CD4-positive, alpha-beta T cell treated with Interleukin-10 for 1 hour (primary cell): ENCODE data around the gene CSHL1.
"Not testable (repeated sequence)": the region's sequence is repeated elsewhere in the genome, so short reads cannot be mapped to it uniquely, and the experiment has no call there.

Experiments
- DNase-seq: peaks from one replicate; pipeline ENCODE4 v3.0.0-alpha.2; 2020

Gene CSHL1

DNA sequence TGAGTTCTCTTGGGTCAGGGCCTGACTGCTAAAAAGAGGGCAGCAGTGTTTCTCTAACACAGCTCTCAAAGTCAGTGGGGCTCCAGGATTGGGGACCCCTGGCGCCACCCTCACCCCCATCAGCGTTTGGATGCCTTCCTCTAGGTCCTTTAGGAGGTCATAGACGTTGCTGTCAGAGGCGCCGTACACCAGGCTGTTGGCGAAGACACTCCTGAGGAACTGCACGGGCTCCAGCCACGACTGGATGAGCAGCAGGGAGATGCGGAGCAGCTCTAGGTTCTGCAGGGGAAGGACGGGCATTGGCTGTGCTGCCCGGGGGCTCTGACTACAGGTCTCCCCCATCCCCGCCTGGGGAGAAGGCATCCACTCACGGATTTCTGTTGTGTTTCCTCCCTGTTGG is 6.6 kb upstream of the CSHL1 start:
- no peak for DNase-seq

DNA sequence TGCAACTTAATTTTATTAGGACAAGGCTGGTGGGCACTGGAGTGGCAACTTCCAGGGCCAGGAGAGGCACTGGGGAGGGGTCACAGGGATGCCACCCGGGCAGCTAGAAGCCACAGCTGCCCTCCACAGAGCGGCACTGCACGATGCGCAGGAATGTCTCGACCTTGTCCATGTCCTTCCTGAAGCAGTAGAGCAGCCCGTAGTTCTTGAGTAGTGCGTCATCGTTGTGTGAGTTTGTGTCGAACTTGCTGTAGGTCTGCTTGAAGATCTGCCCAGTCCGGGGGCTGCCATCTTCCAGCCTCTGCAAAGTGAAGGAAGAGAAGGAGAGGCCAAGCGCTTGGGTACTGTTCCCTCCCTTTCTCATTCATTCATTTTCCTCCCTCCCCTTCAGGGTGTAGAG is 6.1 kb upstream of the CSHL1 start:
- DNase-seq = not testable (repeated sequence)

DNA sequence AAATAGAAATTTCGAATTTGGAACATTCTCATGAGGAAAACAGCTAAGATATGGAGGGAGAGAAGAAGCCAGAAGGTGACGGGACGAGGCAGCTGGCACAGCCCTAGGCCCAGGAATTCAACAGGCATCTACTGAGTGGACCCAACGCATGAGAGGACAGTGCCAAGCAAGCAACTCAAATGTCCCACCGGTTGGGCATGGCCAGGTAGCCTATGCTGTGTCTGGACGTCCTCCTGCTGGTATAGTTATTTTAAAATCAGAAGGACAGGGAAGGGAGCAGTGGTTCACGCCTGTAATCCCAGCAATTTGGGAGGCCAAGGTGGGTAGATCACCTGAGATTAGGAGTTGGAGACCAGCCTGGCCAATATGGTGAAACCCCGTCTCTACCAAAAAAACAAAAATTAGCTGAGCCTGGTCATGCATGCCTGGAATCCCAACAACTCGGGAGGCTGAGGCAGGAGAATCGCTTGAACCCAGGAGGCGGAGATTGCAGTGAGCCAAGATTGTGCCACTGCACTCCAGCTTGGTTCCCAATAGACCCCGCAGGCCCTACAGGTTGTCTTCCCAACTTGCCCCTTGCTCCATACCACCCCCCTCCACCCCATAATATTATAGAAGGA is 5.6 kb upstream of the CSHL1 start:
- no peak for DNase-seq

DNA sequence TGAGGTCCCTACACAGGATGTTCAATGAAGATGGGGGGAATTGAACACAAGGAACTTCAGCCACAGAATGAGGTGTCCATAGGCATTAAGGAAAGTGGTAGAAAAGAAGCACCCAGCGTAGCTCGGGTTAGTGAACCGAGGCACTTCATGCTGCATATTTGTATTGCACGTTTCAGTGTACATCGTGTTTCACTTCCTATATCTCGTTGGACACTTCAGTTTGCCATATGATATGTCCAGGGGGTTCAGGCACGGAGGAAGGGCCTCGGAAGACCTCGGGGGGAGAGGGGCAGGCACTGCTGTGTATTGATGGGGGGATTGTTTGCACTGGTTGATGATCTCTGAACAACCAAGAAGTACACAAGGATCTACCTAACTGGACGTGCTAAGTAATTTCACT is 4.7 kb upstream of the CSHL1 start:
- DNase-seq = not testable (repeated sequence)

DNA sequence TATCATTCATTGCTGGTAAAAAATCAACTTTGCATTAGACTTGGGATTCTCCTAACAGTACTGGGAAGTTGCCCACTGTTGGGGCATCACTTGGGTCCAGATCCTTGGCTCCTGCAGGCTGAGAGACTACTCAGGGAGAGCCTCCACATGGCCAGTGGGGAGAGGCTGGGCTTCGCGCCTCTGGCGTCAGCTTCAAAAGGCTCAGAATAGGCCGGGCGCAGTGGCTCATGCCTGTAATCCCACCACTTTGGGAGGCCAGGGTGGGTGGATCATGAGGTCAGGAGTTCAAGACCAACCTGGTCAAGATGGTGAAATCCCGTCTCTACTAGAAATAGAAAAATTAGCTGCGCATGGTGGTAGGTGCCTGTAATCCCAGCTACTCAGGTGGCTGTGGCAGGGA is 3.4 kb upstream of the CSHL1 start:
- no peak for DNase-seq

DNA sequence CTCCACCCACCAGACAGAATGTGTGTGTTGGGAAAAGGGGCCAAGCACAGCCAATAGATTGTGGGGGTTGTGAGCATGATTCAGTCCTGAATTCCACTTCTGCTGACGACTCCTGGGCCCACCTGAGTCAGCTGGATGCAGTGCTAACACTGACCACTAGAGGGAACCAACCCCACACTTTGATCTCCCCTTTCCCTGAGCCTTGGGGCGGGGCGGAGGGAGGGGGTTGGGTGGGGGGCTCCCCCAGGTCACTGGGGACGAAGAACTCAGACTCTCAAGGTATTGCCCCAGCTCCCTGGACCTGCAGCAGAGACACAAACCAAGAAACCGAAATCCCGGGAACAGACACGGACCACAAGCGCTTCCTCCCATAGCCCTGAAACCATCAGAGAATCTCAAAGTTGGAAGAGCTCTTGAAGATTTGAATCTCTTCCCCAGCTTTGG is 621 bp upstream of the CSHL1 start:
- peak; percentile 71 for DNase-seq

DNA sequence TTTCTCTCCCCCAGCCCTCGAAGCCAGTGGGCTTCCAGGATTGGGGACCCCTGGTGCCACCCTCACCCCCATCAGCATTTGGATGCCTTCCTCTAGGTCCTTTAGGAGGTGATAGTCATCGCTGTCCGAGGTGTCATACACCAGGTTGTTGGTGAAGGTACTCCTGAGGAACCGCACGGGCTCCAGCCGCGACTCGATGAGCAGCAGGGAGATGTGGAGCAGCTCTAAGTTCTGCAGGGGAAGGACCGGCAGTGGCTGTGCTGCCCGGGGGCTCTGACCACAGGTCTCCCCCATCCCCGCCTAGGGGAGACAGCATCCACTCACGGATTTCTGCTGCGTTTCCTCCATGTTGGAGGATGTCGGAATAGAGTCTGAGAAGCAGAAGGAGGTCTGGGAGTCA is 962 bp downstream of the CSHL1 start:
- DNase-seq = no peak

DNA sequence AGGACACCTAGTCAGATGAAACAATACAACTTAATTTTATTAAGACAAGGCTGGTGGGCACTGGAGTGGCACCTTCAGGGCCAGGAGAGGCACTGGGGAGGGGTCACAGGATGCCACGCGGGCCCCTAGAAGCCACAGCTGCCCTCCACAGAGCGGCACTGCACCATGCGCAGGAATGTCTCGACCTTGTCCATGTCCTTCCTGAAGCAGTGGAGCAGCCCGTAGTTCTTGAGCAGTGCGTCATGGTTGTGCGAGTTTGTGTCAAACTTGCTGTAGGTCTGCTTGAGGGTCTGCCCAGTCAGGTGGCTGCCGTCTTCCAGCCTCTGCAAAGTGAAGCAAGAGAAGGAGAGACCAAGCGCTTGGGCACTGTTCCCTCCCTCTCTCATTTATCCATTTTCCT is 1.5 kb downstream of the CSHL1 start:
- DNase-seq = not testable (repeated sequence)

DNA sequence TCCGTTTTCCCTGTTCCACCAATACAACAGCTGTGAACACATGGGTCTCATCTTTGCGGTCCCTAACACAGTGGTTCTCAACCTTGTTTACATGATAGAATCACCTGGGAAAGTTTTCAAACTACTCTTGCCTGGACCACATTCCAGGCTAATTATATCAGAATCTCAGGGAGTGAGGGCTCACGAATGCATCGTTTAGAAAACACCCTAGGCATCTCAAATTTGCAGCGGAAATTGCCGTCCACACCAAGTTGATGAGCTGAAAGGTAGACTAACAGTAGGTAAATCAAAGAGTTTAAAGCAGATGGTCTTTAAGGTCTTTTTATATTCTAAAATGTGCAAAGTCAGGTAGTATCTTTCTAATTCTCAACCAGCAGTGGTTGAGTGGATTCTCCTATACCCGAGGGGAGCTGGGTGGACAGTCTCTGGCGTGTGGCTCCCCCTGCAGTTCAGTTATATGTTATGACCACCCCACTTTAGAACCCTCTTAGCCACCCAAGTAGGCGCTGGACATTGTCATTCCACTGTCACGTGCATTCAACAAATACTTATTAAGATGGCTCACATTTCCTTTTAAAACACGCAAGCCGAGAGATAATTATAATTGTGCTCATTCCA is 3.8 kb downstream of the CSHL1 start:
- DNase-seq = peak; percentile 13

DNA sequence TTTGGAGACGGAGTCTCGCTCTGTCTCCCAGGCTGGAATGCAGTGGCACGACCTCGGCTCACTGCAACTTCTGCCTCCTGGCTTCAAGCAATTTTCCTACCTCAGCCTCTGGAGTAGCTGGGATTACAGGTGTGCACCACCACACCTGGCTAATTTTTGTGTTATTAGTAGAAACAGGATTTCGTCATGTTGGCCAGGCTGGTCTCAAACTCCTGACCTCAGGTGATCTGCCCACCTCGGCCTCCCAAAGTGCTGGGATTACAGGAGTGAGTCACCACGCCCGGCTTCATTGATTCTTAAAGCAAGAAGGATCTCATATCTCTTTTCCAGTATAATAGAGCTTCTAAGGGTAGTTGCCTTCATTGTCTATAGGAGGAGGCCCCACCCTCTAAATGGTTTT is 6.3 kb downstream of the CSHL1 start:
- not testable (repeated sequence) for DNase-seq

DNA sequence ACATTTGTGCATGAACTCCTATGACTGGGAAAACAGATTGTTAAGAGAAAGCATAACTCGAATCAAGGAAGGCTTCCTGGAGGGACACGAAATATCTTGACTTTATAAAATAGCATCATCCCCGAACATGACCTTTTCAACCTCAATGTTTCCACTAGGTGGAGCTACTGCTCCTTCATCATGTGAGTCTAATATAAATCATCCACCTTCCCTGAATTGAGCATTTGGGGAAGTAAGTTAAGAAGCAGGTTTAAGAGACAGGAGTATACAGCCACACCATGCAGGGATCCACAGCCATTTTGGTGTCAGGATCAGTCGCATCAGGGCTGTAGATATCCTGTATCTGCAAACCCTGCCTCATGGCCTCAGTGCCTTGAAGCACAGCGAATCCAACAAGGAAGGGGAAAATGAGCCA is 7.3 kb downstream of the CSHL1 start:
- DNase-seq = peak; percentile 67

DNA sequence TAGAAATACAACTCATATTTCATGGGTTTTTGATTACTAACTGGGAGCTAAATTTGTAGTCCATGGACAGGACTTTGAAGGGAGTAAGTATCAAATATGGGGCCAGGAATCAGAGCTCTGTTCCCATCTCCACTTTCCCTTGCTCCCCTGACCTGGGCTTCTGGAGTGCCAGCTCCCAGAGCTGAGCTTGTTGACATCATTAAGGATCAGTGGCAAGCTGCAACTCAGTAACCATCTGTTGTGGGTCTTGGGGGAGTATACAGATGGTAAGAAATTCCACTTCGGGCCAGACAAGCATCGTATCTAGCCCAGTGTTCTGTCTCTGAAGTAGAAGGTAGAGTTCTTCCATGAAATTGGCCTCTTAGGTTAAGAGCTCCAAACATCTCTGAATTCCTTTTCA is 9.1 kb downstream of the CSHL1 start:
- DNase-seq = not testable (repeated sequence)

DNA sequence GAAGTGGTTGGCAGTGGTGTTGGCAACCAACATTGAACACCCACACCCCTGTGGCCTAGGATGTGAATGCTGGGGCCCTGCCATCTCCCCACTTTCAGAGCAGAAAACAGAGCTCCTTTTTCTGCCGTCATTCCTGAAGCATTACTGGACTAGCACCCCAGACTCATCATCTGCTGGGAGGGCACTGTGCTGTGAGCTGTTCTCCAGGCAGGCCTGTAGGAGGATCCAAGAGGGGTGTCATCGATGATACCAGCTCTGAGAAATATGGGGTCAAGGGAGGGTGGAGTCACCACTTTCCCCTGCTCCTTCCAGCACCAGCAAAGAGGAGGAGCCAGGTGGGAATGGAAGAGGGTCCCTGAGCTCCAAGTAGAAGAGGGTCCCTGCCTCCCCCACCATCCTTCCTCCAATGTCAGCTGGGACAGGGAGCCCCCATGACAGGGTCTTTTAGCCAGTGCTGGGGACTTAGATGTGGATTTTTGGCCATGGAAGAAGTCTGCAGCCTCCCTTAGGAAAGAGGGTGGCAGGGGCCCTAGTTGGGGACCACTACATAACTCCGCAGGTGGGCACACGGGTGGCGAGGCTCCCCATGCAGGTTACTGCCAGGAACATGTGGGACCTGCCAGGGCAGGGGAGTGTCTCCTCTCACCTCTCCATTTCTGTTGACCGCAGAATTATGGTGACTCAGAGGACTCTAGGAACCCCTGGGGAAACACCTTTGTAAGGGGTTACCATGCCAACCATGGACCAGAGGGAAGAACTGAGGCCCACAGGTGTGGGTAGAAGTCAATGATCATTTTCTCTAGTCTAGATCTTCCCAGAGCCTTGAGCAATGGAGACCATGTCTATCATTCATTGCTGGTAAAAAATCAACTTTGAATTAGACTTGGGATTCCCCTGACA is 11.9 kb downstream of the CSHL1 start:
- DNase-seq = peak; percentile 37

DNA sequence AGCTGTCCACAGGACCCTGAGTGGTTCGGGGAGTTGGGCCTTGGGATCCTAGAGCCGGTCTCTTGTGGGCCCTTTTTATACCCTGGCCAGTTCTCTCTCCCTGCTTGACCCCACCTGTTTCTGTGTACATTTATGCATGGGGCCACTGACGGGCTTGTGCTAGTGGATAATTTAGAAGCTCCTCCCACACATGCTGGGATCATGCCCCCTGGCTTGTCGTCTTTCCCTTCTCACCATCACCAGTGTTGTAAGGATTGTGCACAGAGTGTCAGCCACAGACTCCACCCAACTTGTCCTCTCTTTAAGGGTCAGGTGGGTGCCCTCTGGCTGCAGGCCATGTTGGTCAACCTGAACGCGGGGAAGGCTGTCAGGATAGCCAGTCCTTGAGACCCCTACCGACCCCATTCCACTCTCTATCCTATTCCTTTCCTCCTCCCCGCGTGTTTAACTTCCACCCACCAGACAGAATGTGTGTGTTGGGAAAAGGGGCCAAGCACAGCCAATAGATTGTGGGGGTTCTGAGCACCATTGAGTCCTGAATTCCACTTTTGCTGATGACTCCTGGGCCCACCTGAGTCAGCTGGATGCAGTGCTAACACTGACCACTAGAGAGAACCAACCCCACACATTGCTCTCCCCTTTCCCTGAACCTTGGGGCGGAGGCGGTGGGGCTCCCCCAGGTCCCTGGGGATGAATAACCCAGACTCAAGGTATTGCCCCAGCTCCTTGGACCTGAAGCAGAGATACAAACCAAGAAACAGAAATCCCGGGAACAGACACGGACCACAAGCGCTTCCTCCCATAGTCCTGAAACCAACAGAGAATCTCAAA is 14.3 kb downstream of the CSHL1 start, which contains the start of gene CSH1:
TSS of gene CSH1 (minus strand) at position 51 of the 831 bp plus-strand sequence. CDS start 63 bp downstream, outside the sequence.
- not testable (repeated sequence) for DNase-seq

DNA sequence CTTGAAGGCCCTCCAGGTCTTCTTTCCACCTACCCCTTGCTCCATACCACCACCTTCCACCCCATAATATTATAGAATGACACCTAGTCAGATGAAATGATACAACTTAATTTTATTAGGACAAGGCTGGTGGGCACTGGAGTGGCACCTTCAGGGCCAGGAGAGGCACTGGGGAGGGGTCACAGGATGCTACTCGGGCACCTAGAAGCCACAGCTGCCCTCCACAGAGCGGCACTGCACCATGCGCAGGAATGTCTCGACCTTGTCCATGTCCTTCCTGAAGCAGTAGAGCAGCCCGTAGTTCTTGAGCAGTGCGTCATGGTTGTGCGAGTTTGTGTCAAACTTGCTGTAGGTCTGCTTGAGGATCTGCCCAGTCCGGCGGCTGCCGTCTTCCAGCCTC is 16.2 kb downstream of the CSHL1 start:
- not testable (repeated sequence) for DNase-seq

DNA sequence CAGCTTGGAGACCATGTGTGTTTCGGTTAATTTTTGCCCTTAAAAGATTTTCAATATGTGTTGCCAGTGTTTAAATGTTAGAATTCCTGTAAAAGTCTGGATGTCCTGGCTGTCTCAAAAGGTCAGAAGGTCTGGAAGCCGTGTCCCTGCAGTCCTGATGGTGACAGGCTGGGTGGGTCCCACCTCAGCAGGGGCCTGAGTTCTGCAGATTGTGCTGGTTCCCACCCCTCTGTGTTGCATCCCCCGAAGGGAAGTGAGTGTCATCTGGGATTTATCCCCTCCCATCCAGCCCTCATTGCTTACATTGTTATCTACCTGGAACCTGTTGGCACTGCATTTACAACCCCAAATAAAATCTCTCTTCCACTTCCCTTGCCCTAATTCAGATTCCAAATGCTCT is 17.0 kb downstream of the CSHL1 start:
- not testable (repeated sequence) for DNase-seq

DNA sequence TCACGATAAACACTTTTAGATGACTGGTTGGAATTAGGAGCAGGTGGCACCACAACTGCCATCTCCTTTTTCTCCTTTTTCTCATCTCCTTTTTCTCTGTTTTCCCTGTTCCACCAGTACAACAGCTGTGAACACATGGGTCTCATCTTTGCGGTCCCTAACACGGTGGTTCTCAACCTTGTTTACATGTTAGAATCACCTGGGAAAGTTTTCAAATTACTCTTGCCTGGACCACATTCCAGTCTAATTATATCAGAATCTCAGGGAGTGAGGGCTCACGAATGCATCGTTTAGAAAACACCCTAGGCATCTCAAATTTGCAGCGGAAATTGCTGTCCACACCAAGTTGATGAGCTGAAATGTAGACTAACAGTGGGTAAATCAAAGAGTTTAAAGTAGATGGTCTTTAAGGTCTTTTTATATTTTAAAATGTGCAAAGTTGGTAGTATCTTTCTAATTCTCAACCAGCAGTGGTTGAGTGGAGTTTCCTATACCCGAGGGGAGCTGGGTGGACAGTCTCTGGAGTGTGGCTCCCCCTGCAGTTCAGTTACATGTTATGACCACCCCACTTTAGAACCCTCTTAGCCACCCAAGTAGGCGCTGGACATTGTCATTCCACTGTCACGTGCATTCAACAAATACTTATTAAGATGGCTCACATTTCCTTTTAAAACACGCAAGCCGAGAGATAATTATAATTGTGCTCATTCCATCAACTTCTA is 18.6 kb downstream of the CSHL1 start:
- not testable (repeated sequence) for DNase-seq

DNA sequence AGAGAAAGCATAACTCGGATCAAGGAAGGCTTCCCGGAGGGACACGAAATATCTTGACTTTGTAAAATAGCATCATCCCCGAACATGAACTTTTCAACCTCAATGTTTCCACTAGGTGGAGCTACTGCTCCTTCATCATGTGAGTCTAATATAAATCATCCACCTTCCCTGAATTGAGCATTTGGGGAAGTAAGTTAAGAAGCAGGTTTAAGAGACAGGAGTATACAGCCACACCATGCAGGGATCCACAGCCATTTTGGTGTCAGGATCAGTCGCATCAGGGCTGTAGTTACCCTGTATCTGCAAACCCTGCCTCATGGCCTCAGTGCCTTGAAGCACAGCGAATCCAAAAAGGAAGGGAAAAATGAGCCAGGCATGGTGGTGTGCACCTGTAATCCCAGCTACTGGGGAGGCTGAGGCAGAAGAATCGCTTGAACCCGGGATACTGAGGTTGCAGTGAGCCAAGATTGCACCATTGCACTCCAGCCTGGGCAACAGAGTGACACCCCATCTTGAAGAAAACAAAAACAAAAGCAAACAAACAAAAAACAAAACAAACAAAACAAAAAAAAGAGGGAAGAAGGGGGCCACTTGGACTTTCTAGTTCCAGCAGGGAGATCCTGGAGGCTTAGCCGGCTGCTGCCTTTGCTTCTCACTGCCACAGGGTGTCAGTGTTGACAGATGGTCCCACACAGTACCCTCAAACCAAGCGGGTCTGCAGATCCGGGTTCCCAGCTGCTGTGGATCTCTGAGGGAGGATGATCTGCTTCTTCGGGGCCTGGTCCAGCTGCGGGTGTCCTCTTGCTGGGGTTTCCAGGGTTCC is 21.8 kb downstream of the CSHL1 start:
- peak; percentile 41 for DNase-seq

DNA sequence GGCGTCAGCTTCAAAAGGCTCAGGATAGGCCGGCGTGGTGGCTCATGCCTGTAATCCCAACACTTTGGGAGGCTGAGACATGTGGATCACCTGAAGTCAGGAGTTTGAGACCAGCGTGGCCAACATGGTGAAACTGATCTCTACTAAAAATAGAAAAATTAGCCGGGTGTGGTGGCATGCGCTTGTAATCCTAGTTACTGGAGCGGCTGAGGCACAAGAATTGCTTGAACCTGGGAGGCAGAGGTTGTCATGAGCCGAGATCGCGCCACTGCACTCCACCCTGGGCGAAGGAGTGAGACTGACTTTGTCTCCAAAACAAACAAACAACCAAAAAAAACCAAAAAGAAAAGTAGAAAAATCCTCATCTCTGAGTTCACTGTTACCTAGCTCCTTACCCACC is 25.9 kb downstream of the CSHL1 start:
- not testable (repeated sequence) for DNase-seq

DNA sequence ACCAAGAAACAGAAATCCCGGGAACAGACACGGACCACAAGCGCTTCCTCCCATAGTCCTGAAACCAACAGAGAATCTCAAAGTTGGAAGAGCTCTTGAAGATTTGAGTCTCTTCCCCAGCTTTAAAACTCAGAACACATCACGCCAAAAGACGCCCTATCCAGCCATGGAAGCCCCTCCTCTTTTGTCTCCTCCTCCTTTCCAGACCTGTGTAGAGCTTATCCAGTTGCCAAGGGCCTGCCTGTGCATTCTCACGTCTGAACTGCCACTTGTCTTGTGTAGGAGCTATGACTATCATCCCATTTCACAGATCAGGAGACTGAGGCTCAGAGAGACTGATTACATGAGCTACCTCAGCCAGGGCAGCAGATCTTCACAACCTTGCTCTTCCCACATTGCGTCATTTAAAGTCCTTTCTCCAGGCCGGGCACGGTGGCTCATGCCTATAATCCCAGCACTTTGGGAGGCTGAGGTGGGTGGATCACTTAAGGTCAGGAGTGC is 28.4 kb downstream of the CSHL1 start:
- not testable (repeated sequence) for DNase-seq
